ENCODE results near the gene ARAF. TPM values are rescaled to one million over a fixed set of nuclear protein-coding genes. Genes with fewer than 3 reads are reported as not detected.

ARAF gene
- total and polyA plus RNA-seq, 2 experiments from 2014 or later, result 32.0 to 78.0 TPM

- H3K27me3 ChIP-seq (replicated peaks; ENCODE audit: insufficient read depth), result no peaks in the 10 kb centered on the region
- peaks cover 15% of the 10 kb centered on the region for H3K79me2 ChIP-seq (ENCODE audit: insufficient read depth)
- H4K20me1 ChIP-seq (ENCODE audit: insufficient read depth), result no peaks in the 10 kb centered on the region
- DNase-seq, result no peak
- no peaks in the 10 kb centered on the region; the same call in 1 of the 2 replicates for H3K36me3 ChIP-seq (ENCODE audit: low read depth)
- TF ChIP-seq EZH2phosphoT487 (IDR thresholded peaks at IDR 0.05; ENCODE audit: insufficient read depth, low read depth) (no peak), EZH2 (IDR thresholded peaks at IDR 0.05; ENCODE audit: insufficient read depth, poor library complexity, severe bottlenecking) (no peak)
- H3K4me3 ChIP-seq, result no peak overlapping the region
- H3K9me3 ChIP-seq (ENCODE audit: low read depth), result no peaks in the 10 kb centered on the region
- peaks cover 7% of the 10 kb centered on the region; the same call in 1 of the 2 replicates for H3F3A ChIP-seq (ENCODE audit: insufficient read depth)
- H3K27ac ChIP-seq, result no peak overlapping the region
- H3K9me2 ChIP-seq (ENCODE audit: insufficient read depth), result no peaks in the 10 kb centered on the region
- no peak overlapping the region for H2AFZ ChIP-seq
- no peak overlapping the region for H3K9ac ChIP-seq
- 33 to 34% methylated on average over 6 to 16 of the region's 16 CpGs for WGBS, 2 experiments (ENCODE audit: low coverage in 1 of 2, low lambda C conversion rate in 2 of 2, missing lambda C conversion rate in 2 of 2)
- in situ Hi-C loops (cut with MboI), result no loop called here
- no peak overlapping the region for H3K4me2 ChIP-seq (ENCODE audit: unreplicated experiment)
- 0 out of 2 replicates have a peak, but pooled peaks cover 7% of the 10 kb centered on the region for H3K4me1 ChIP-seq (ENCODE audit: insufficient read depth)
These were observed 17.7 kb downstream of the ARAF start for GRCh38 chrX:47578692-47579091.

DNA sequence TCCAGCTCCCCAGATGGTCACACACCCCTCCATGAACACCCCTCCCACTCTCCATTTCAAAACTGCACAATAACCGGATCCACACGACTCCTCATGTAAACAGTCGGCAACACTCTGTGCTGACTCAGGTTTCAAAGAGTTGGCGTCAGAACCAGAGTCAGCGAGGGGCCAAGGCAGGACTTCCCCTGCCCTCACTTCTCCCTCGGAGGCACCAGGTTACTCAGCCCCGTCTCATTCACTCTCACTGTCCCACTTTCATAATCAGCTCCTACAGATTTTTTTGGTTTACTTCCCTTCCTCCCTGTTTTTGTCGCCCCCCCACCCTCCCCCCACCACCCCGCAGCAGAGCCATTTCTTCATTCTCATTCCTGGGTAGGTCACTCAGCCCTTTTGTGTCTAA is 18.5 kb downstream of the ARAF start:
- H3K9ac ChIP-seq, result peak overlapping the region; percentile 58
- H4K20me1 ChIP-seq (ENCODE audit: insufficient read depth), result no peaks in the 10 kb centered on the region
- DNase-seq, result peak; percentile 86
- WGBS, 2 experiments (ENCODE audit: low coverage in 1 of 2, low lambda C conversion rate in 2 of 2, missing lambda C conversion rate in 2 of 2), result 0 to 2% methylated on average over 8 to 9 of the region's 9 CpGs
- TF ChIP-seq EZH2 (IDR thresholded peaks at IDR 0.05; ENCODE audit: insufficient read depth, poor library complexity, severe bottlenecking) (no peak), EZH2phosphoT487 (IDR thresholded peaks at IDR 0.05; ENCODE audit: insufficient read depth, low read depth) (no peak)
- H3K36me3 ChIP-seq (ENCODE audit: low read depth), result no peaks in the 10 kb centered on the region; the same call in 1 of the 2 replicates
- no peaks in the 10 kb centered on the region for H3K27me3 ChIP-seq (replicated peaks; ENCODE audit: insufficient read depth)
- no peaks in the 10 kb centered on the region for H3K9me3 ChIP-seq (ENCODE audit: low read depth)
- 0 out of 2 replicates have a peak overlapping the region, but pooled peaks have one; percentile 26 for H3K4me3 ChIP-seq
- H3K4me2 ChIP-seq (ENCODE audit: unreplicated experiment), result no peak overlapping the region
- no peaks in the 10 kb centered on the region for H3K9me2 ChIP-seq (ENCODE audit: insufficient read depth)
- peaks cover 23% of the 10 kb centered on the region for H3K79me2 ChIP-seq (ENCODE audit: insufficient read depth)
- H3K4me1 ChIP-seq (ENCODE audit: insufficient read depth), result 0 out of 2 replicates have a peak, but pooled peaks cover 7% of the 10 kb centered on the region
- H2AFZ ChIP-seq, result no peak overlapping the region
- peak overlapping the region; percentile 80 for H3K27ac ChIP-seq
- peaks cover 15% of the 10 kb centered on the region; the same call in 1 of the 2 replicates for H3F3A ChIP-seq (ENCODE audit: insufficient read depth)
- in situ Hi-C loops (cut with MboI), result no loop called here

DNA sequence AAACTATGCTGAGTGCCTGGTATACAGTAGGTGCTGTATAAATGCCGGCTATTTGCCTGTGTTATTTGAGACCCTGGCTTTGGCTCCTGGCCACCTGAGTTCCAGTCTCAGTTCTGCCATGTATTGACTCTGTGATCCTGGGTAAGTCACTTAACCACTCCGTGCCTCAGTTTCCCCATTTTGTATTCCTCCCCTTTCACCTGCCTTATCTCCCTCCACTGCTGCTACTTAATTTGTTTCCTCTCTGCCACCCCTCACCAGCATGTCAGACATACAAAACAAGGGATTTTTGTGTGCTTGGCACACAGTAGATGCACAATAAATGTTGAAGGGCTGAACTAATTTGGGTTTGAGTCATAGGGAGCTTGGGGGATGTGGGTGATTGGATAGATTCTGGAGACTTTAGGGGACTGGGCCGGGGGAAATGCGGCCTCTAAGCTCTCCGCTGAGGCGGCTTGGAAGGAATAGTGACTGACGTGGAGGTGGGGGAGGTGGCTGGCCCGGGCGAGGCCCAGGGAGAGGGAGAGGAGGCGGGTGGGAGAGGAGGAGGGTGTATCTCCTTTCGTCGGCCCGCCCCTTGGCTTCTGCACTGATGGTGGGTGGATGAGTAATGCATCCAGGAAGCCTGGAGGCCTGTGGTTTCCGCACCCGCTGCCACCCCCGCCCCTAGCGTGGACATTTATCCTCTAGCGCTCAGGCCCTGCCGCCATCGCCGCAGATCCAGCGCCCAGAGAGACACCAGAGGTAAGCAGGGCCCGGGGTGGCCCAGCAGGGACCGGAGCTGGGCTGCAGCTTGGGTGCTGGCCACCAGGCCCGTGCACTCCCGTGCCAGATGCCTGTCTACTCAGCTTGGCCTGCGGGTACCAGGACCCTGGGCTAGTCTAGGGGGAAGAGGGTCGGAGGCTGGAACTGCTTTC is 21.0 kb downstream of the ARAF start, which contains the start of gene TIMP1:
TSS of gene TIMP1 (plus strand) at position 706 of the 917 bp plus-strand sequence. CDS start 980 bp downstream, outside the sequence.
- H3K4me3 ChIP-seq, result peak within 1 kb of the TSS; percentile 87
- in situ Hi-C loops (cut with MboI), result no loop called here
- H3K27me3 ChIP-seq (replicated peaks; ENCODE audit: insufficient read depth), result no peaks in the 10 kb centered on the region
- H3K9me3 ChIP-seq (ENCODE audit: low read depth), result no peaks in the 10 kb centered on the region
- TF ChIP-seq EZH2 (IDR thresholded peaks at IDR 0.05; ENCODE audit: insufficient read depth, poor library complexity, severe bottlenecking), result no peak
- peak within 1 kb of the TSS; percentile 94 for H3K9ac ChIP-seq
- H3K27ac ChIP-seq, result peak within 1 kb of the TSS; percentile 85
- peaks cover 24% of the 10 kb centered on the region; the same call in 1 of the 2 replicates for H3F3A ChIP-seq (ENCODE audit: insufficient read depth)
- H2AFZ ChIP-seq, result peak within 1 kb of the TSS; percentile 68; the same call in 1 of the 2 replicates
- H3K79me2 ChIP-seq (ENCODE audit: insufficient read depth), result peaks cover 24% of the 10 kb centered on the region
- H3K4me1 ChIP-seq (ENCODE audit: insufficient read depth), result 0 out of 2 replicates have a peak, but pooled peaks cover 7% of the 10 kb centered on the region
- WGBS, 2 experiments (ENCODE audit: low coverage in 1 of 2, low lambda C conversion rate in 2 of 2, missing lambda C conversion rate in 2 of 2), result 1 to 2% methylated on average over 14 to 20 of the region's 28 CpGs
- peak; percentile 95 for DNase-seq
- H3K4me2 ChIP-seq (ENCODE audit: unreplicated experiment), result peak within 1 kb of the TSS; percentile 76
- H3K9me2 ChIP-seq (ENCODE audit: insufficient read depth), result no peaks in the 10 kb centered on the region
- H4K20me1 ChIP-seq (ENCODE audit: insufficient read depth), result no peaks in the 10 kb centered on the region
- no peaks in the 10 kb centered on the region; the same call in 1 of the 2 replicates for H3K36me3 ChIP-seq (ENCODE audit: low read depth)

- H4K20me1 ChIP-seq (ENCODE audit: insufficient read depth), result no peaks in the 10 kb centered on the region
- no peak for DNase-seq
- H3K79me2 ChIP-seq (ENCODE audit: insufficient read depth), result peaks cover 24% of the 10 kb centered on the region
- WGBS, 2 experiments (ENCODE audit: low coverage in 1 of 2, low lambda C conversion rate in 2 of 2, missing lambda C conversion rate in 2 of 2), result 17 to 45% methylated on average over 4 to 7 of the region's 8 CpGs
- H3K4me2 ChIP-seq (ENCODE audit: unreplicated experiment), result peak overlapping the region; percentile 76
- H3K27ac ChIP-seq, result peak overlapping the region; percentile 80
- no peak for TF ChIP-seq EZH2 (IDR thresholded peaks at IDR 0.05; ENCODE audit: insufficient read depth, poor library complexity, severe bottlenecking)
- H3K9me2 ChIP-seq (ENCODE audit: insufficient read depth), result no peaks in the 10 kb centered on the region
- peak overlapping the region; percentile 87 for H3K4me3 ChIP-seq
- no peaks in the 10 kb centered on the region for H3K9me3 ChIP-seq (ENCODE audit: low read depth)
- in situ Hi-C loops (cut with MboI), result no loop called here
- no peak overlapping the region for H2AFZ ChIP-seq
- no peaks in the 10 kb centered on the region; the same call in 1 of the 2 replicates for H3K36me3 ChIP-seq (ENCODE audit: low read depth)
- 0 out of 2 replicates have a peak, but pooled peaks cover 7% of the 10 kb centered on the region for H3K4me1 ChIP-seq (ENCODE audit: insufficient read depth)
- no peaks in the 10 kb centered on the region for H3K27me3 ChIP-seq (replicated peaks; ENCODE audit: insufficient read depth)
- peak overlapping the region; percentile 94 for H3K9ac ChIP-seq
- peaks cover 24% of the 10 kb centered on the region; the same call in 1 of the 2 replicates for H3F3A ChIP-seq (ENCODE audit: insufficient read depth)
These were observed 22.3 kb downstream of the ARAF start for GRCh38 chrX:47583240-47583861.

Data from GM23248 (cell line).